ENCODE results near the gene RAB26.
"Not testable (repeated sequence)": the region's sequence is repeated elsewhere in the genome, so short reads cannot be mapped to it uniquely, and the experiment has no call there.

The RAB26 gene

GRCh38 chr16:2198283-2198682 is 49.9 kb downstream of the RAB26 start:
- DNase-seq (ENCODE audit: low read depth) = no peak

DNA sequence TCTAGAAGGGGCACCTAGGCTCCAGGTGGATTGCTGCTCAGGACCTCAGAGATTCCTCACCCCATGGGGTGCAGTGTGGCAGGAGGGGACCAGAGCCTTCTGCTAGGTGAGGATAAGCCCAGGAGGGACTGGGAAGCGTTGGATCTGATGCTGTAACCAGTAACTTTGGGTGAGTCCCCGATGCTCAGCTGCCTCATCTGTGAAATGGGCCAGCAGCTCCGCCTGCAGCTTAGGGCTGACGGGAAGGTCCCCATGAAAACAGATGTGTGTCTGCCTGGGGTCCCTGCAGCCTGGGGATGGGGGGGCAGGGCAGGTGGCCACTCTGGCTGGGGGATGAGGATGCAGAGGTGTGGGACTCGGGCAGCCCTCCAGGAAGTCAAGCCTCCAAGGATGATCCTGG is 50.7 kb downstream of the RAB26 start:
- no peak for DNase-seq (ENCODE audit: low read depth)

DNA sequence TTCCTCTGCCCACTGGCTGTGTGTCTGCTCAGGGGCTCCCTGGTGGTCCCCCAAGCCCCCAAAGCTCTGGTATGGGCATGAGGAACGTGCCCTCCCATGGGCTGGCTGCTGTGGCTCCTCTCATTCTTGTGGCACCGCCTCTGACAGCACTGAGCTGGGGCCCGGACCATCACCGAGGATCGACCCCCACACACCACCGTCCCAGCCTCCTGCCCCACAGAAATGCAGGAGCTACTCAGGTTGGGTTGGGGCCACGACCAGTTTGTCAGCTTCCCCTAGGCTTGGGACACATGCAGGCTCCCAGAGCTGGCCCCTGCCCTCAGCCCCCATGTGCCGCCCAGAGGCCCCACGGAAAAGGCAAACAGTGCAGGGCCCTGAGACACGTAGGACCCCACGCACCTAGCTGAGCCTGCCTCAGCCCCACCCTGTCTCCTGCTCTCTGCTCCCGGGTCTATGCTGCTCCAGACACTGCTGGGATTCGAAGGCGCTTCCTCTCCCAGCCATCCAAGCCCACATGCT is 51.3 kb downstream of the RAB26 start:
- no peak for DNase-seq (ENCODE audit: low read depth)

DNA sequence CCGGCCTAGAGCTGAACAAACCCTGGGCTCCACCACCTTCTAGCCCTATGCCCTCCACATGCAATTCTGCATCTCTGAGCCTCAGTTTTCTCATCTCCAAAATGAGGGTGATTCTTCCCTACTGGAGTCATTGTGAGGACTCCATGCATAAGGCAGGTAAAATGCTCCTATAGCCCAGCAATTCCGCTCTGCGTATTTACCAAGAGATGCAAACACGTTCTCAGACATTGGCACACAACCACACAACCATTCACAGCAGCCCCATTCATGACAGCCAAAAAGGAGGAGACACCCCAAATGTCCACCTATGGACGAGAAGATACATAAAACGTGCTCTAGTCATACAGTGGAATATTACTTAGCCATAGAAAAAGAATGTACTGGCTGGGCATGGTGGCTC is 51.9 kb downstream of the RAB26 start:
- no peak for DNase-seq (ENCODE audit: low read depth)

GRCh38 chr16:2203119-2203688 is 54.8 kb downstream of the RAB26 start:
- not testable (repeated sequence) for DNase-seq (ENCODE audit: low read depth)

All from activated T-helper 9 cell treated with anti-CD3 and anti-CD28 coated beads, Interleukin-2, amount 50 U/mL, for 16 hours (primary cell).